Measurements from ENCODE around the gene TXNL4B. TPM values are rescaled to one million over a fixed set of nuclear protein-coding genes. Genes with fewer than 3 reads are reported as not detected.

The TXNL4B gene
- total RNA-seq, 1 experiment from 2014 or later = 9.9 TPM

GRCh38 chr16:72112452-72112792, 19.0 kb upstream of the TXNL4B start:
- H3K56ac ChIP-seq (ENCODE audit: insufficient read length, low read depth, low read length) = no peak overlapping the region
- no peaks in the 10 kb centered on the region for H3K9me3 ChIP-seq (ENCODE audit: control insufficient read depth, low read depth, low read length)
- no peak for DNase-seq
- H4K20me1 ChIP-seq (ENCODE audit: control insufficient read depth, insufficient read depth, insufficient read length) = no peaks in the 10 kb centered on the region
- H2BK15ac ChIP-seq (ENCODE audit: low read depth, low read length) = no peak overlapping the region
- H3K9ac ChIP-seq (ENCODE audit: extremely low read depth, insufficient read length, low read length) = no peak overlapping the region
- no peak overlapping the region for H3K27ac ChIP-seq (ENCODE audit: insufficient read length, low read depth, low read length)
- H3K23me2 ChIP-seq (ENCODE audit: insufficient read length, low read depth, low read length, poor library complexity, severe bottlenecking) = no peaks in the 10 kb centered on the region
- no peak overlapping the region for H3K4me2 ChIP-seq (ENCODE audit: insufficient read depth, insufficient read length, low read length)
- no peak overlapping the region for H2BK5ac ChIP-seq (ENCODE audit: insufficient read length, low read length)
- H3K27me3 ChIP-seq (ENCODE audit: insufficient read depth, low read length) = no peaks in the 10 kb centered on the region
- Mint-ChIP-seq H3K36me3 (ENCODE audit: insufficient read depth in 1 of 3, low read depth in 3 of 3) (peaks cover 17 to 52% (median 51%) of the 10 kb centered on the region in 3 experiments), H3K27me3 (ENCODE audit: low read depth) (no peaks in the 10 kb centered on the region), H3K9me3 (no peaks in the 10 kb centered on the region), H3K4me1 (no peaks in the 10 kb centered on the region), H3K27ac (no peak overlapping the region), H3K4me3 (no peak overlapping the region)
- H4K91ac ChIP-seq (ENCODE audit: insufficient read length, low read depth, low read length) = no peak overlapping the region
- H2BK20ac ChIP-seq (ENCODE audit: low read depth, low read length, poor library complexity, severe bottlenecking) = no peak overlapping the region
- no peak overlapping the region for H3K18ac ChIP-seq (ENCODE audit: insufficient read length, low read depth, low read length)
- no peak overlapping the region for H2AFZ ChIP-seq (ENCODE audit: low read length)
- no CpG with 5 or more reads among the region's 15 CpGs for WGBS (ENCODE audit: extremely low coverage, insufficient read length, low lambda C conversion rate)
- no peak overlapping the region for H3K4ac ChIP-seq (ENCODE audit: low read depth, low read length)
- H3K79me1 ChIP-seq (ENCODE audit: insufficient read depth, low read depth, low read length, poor library complexity, severe bottlenecking) = no peaks in the 10 kb centered on the region
- H3K4me1 ChIP-seq (ENCODE audit: insufficient read depth, low read length) = no peaks in the 10 kb centered on the region
- no peak overlapping the region for H3T11ph ChIP-seq (ENCODE audit: low read length)
- H2BK120ac ChIP-seq (ENCODE audit: low read depth, low read length, poor library complexity, severe bottlenecking) = no peak overlapping the region
- H4K5ac ChIP-seq (ENCODE audit: insufficient read length, low read depth, low read length) = no peak overlapping the region
- H2AK5ac ChIP-seq (ENCODE audit: insufficient read length, low read length) = no peak overlapping the region
- H3K79me2 ChIP-seq (ENCODE audit: insufficient read depth, low read length) = no peaks in the 10 kb centered on the region
- no peak for TF ChIP-seq CTCF (conservative IDR thresholded peaks at IDR 0.05)
- H2BK12ac ChIP-seq (ENCODE audit: insufficient read length, low read depth, low read length) = no peak overlapping the region
- H3K14ac ChIP-seq (ENCODE audit: insufficient read depth, low read length) = no peak overlapping the region
- H3K23ac ChIP-seq (ENCODE audit: insufficient read length, low read depth, low read length) = no peak overlapping the region
- no peak overlapping the region for H4K8ac ChIP-seq (replicated peaks; ENCODE audit: insufficient read length, low read depth, low read length)

Measured in H9 (cell line).